Sigmoid colon (tissue), 7 donors: ENCODE results near the gene CD200. TPM values are rescaled to one million over a fixed set of nuclear protein-coding genes. Genes with fewer than 3 reads are reported as not detected.

Source experiments
- DNase-seq: peaks from one replicate; pipeline ENCODE4 v3.0.0-alpha.2; 2019
- H3K27ac ChIP-seq, 4 donors: fragments of 200-600 bp; sonication (generic); one replicate each; pipeline ENCODE4 v1.5.1; 2016 to 2019; ENCODE audit warnings: mild to moderate bottlenecking in 1 of 4
- H3K27me3 ChIP-seq, 3 donors: fragments of 200-600 bp; sonication (generic); one replicate each; pipeline ENCODE4 v1.5.1; 2019; ENCODE audit warnings: mild to moderate bottlenecking in 1 of 3
- H3K36me3 ChIP-seq, 4 donors: fragments of 200-600 bp; sonication (generic); one replicate each; pipeline ENCODE4 v1.5.1; 2016 to 2019
- H3K4me1 ChIP-seq, 4 donors: fragments of 200-600 bp; sonication (generic); one replicate each; pipeline ENCODE4 v1.5.1; 2017 to 2019
- H3K4me3 ChIP-seq, 4 donors: fragments of 200-600 bp; sonication (generic); one replicate each; pipeline ENCODE4 v1.5.1; 2017 to 2019; ENCODE audit warnings: mild to moderate bottlenecking in 2 of 4, moderate library complexity in 1 of 4
- H3K9me3 ChIP-seq, 4 donors: fragments of 200-600 bp in 3 of 4; sonication (generic) in 3 of 4; one replicate each; pipeline versions ENCODE4 v1.5.1 to v1.6.1; 2013 to 2019
- CTCF ChIP-seq, 4 experiments: fragments of 450-650 bp in 3 of 4; fragments of 200-600 bp in 1 of 4; IDR thresholded peaks; one replicate each; pipeline ENCODE4 v1.5.1; 2016 to 2019; ENCODE audit warnings: antibody characterized with exemption in 4 of 4, mild to moderate bottlenecking in 3 of 4, moderate library complexity in 2 of 4
- EP300 ChIP-seq, 4 donors: sonication (generic); formaldehyde crosslinking; IDR thresholded peaks; one replicate each; pipeline ENCODE4 v1.6.1; 2017; ENCODE audit warnings: antibody characterized with exemption in 4 of 4
- POLR2A ChIP-seq, 2 donors: fragments of 450-650 bp; IDR thresholded peaks; one replicate each; pipeline ENCODE4 v1.6.1; 2016; ENCODE audit warnings: antibody characterized with exemption in 2 of 2, mild to moderate bottlenecking in 2 of 2, moderate library complexity in 2 of 2
- POLR2AphosphoS5 ChIP-seq, 4 donors: sonication (generic); formaldehyde crosslinking; IDR thresholded peaks; one replicate each; pipeline ENCODE4 v1.6.1; 2017; ENCODE audit warnings: antibody characterized with exemption in 4 of 4
- WGBS, 2 donors: extraction: QIAGEN DNeasy Blood & Tissue Kit; methylation state at CpG; one replicate each; pipeline ENCODE4 v1.1.7; 2013; 5-methylcytosine and 5-hydroxymethylcytosine counted together
- intact Hi-C: fragments of 100-400 bp; cut with DNase I; formaldehyde crosslinking; loops from one replicate; pipeline ENCODE4 v1.15.1; 2023
- polyA plus RNA-seq, 3 donors: library from polyadenylated mRNA; stranded (reverse); fragments of 200-250 nt; gene quantifications; one replicate each; pipeline ENCODE4 v1.2.3, GENCODE V29; 2013
- total RNA-seq, 4 donors: library from RNA; depleted of rRNA; stranded (reverse); fragments of >200 nt; gene quantifications; one replicate each; pipeline ENCODE4 v1.1.0, GENCODE V29; 2016
- donor health status: healthy with polysubstance abuse.
- donor health status: Bipolar disorder and iron deficiency.
- donor health status: healthy.

CD200 gene
- total and polyA plus RNA-seq, 7 donors, result 1.2 to 13.0 (median 4.6) TPM

- 96 to 99% methylated on average over 2 of the region's 2 CpGs for WGBS, 2 donors
- no peak for TF ChIP-seq EP300 (IDR thresholded peaks at IDR 0.05)
- no peak for TF ChIP-seq POLR2AphosphoS5 (IDR thresholded peaks at IDR 0.05)
- no peak for TF ChIP-seq CTCF (IDR thresholded peaks at IDR 0.05)
- TF ChIP-seq POLR2A (IDR thresholded peaks at IDR 0.05), result no peak
- no peak for DNase-seq
- Histone ChIP-seq H3K27me3 (no peaks in the 10 kb centered on the region), H3K27ac (peak overlapping the region; percentile 77 to 85 (median 82)), H3K36me3 (no peaks in the 10 kb centered on the region), H3K4me3 (no peak overlapping the region), H3K4me1 (peaks cover 0 to 17% (median 8%) of the 10 kb centered on the region in 4 donors), H3K9me3 (no peaks in the 10 kb centered on the region)
- intact Hi-C loops, result no loop called here
Observed at GRCh38 chr3:112335434-112335781, 2.5 kb downstream of the CD200 start.

- no peak for TF ChIP-seq CTCF (IDR thresholded peaks at IDR 0.05)
- no peak for TF ChIP-seq POLR2AphosphoS5 (IDR thresholded peaks at IDR 0.05)
- TF ChIP-seq POLR2A (IDR thresholded peaks at IDR 0.05), result no peak
- no peak for TF ChIP-seq EP300 (IDR thresholded peaks at IDR 0.05)
- intact Hi-C loops, result no loop called here
- H3K4me3 ChIP-seq, result no peak overlapping the region
- no peaks in the 10 kb centered on the region for H3K9me3 ChIP-seq
- WGBS, 2 donors, result 81 to 85% methylated on average over 6 of the region's 6 CpGs
- H3K36me3 ChIP-seq, result no peaks in the 10 kb centered on the region
- no peaks in the 10 kb centered on the region for H3K27me3 ChIP-seq
- no peak overlapping the region for H3K27ac ChIP-seq
- H3K4me1 ChIP-seq, result peaks cover 0 to 12% (median 4%) of the 10 kb centered on the region in 4 donors
- DNase-seq, result no peak
Observed at GRCh38 chr3:112338021-112338726, 5.2 kb downstream of the CD200 start.

- intact Hi-C loops, result no loop called here
- no peaks in the 10 kb centered on the region for H3K36me3 ChIP-seq
- peaks cover 0 to 12% (median 3%) of the 10 kb centered on the region in 4 donors for H3K4me1 ChIP-seq
- DNase-seq, result no peak
- WGBS, 2 donors, result 49 to 73% methylated on average over 2 of the region's 2 CpGs
- H3K27me3 ChIP-seq, result no peaks in the 10 kb centered on the region
- no peak overlapping the region for H3K27ac ChIP-seq
- no peak for TF ChIP-seq POLR2A (IDR thresholded peaks at IDR 0.05)
- no peak for TF ChIP-seq POLR2AphosphoS5 (IDR thresholded peaks at IDR 0.05)
- TF ChIP-seq CTCF (IDR thresholded peaks at IDR 0.05), result no peak
- no peak for TF ChIP-seq EP300 (IDR thresholded peaks at IDR 0.05)
- no peaks in the 10 kb centered on the region for H3K9me3 ChIP-seq
- H3K4me3 ChIP-seq, result no peak overlapping the region
Observed at GRCh38 chr3:112338727-112339056, 5.7 kb downstream of the CD200 start.

- H3K27me3 ChIP-seq, result no peaks in the 10 kb centered on the region
- H3K27ac ChIP-seq, result peak overlapping the region in 1 of 4 donors; percentile 9
- peaks cover 0 to 12% (median 3%) of the 10 kb centered on the region in 4 donors for H3K4me1 ChIP-seq
- TF ChIP-seq EP300 (IDR thresholded peaks at IDR 0.05), result no peak
- no peak for TF ChIP-seq CTCF (IDR thresholded peaks at IDR 0.05)
- no peak for TF ChIP-seq POLR2AphosphoS5 (IDR thresholded peaks at IDR 0.05)
- TF ChIP-seq POLR2A (IDR thresholded peaks at IDR 0.05), result no peak
- DNase-seq, result no peak
- intact Hi-C loops, result no loop called here
- H3K4me3 ChIP-seq, result no peak overlapping the region
- no peaks in the 10 kb centered on the region for H3K36me3 ChIP-seq
- no peaks in the 10 kb centered on the region for H3K9me3 ChIP-seq
Observed at GRCh38 chr3:112339134-112339533, 6.2 kb downstream of the CD200 start.

GRCh38 chr3:112339609-112340008, 6.7 kb downstream of the CD200 start:
- no peak for DNase-seq
- H3K27ac ChIP-seq, result peak overlapping the region in 1 of 4 donors; percentile 9
- no peak overlapping the region for H3K4me3 ChIP-seq
- no peaks in the 10 kb centered on the region for H3K9me3 ChIP-seq
- peaks cover 0 to 12% (median 3%) of the 10 kb centered on the region in 4 donors for H3K4me1 ChIP-seq
- no peak for TF ChIP-seq EP300 (IDR thresholded peaks at IDR 0.05)
- no peak for TF ChIP-seq POLR2A (IDR thresholded peaks at IDR 0.05)
- TF ChIP-seq CTCF (IDR thresholded peaks at IDR 0.05), result no peak
- TF ChIP-seq POLR2AphosphoS5 (IDR thresholded peaks at IDR 0.05), result no peak
- intact Hi-C loops, result no loop called here
- no peaks in the 10 kb centered on the region for H3K27me3 ChIP-seq
- H3K36me3 ChIP-seq, result peaks cover 0 to 3% (median 0%) of the 10 kb centered on the region in 4 donors
- WGBS, 2 donors, result 92% methylated on average over 2 of the region's 2 CpGs
